T-cell (primary cell): ENCODE measurements around the gene TCFL5. TPM values are rescaled to one million over a fixed set of nuclear protein-coding genes. Genes with fewer than 3 reads are reported as not detected.
"Not testable (repeated sequence)": the region's sequence is repeated elsewhere in the genome, so short reads cannot be mapped to it uniquely, and the experiment has no call there.

Experiments used
- ATAC-seq, 4 experiments: fragments of 200-7000 bp in 3 of 4; fragments of 150-1000 bp in 1 of 4; cut with Tn5 transposase; replicated peaks in 1 of 4; 1 replicate in 3 of 4; 2 replicates in 1 of 4; pipeline ENCODE4 v1.10.0; 2021; ENCODE audit warnings: moderate library complexity in 3 of 4, mild to moderate bottlenecking in 2 of 4, moderate number of reproducible peaks in 1 of 4
- CTCF ChIA-PET, 2 donors: fragments of 300-600 bp; sonication (Branson Sonifier 250); formaldehyde crosslinking; loops; one replicate each; lab custom pipeline; 2022; ENCODE audit warnings: antibody characterized with exemption in 2 of 2; lab: Charles Lee
- POLR2A ChIA-PET, 2 donors: fragments of 300-600 bp; sonication (Branson Sonifier 250); formaldehyde crosslinking; loops; one replicate each; lab custom pipeline; 2022; ENCODE audit warnings: antibody characterized with exemption in 2 of 2; lab: Charles Lee
- DNase-seq, 35 experiments: peaks; one replicate each; pipeline versions ENCODE4 v3.0.0 to v3.0.0-alpha.2; 2013 to 2023
- H3K27ac ChIP-seq: one replicate; pipeline ENCODE4 v1.5.1; 2013; ENCODE audit warnings: low read length
- H3K27me3 ChIP-seq, 2 experiments: replicated peaks in 1 of 2; 1 replicate in 1 of 2; 2 replicates in 1 of 2; pipeline versions ENCODE4 v1.6.1 to v1.7.0; 2013; ENCODE audit warnings: low read length in 1 of 2, mixed read lengths in 1 of 2; ENCODE audit not compliant: control insufficient read depth in 2 of 2, insufficient read depth in 2 of 2; ENCODE audit errors: extremely low read depth in 1 of 2
- H3K36me3 ChIP-seq, 2 donors: 1 replicate in 1 of 2; 2 replicates in 1 of 2; pipeline versions ENCODE4 v1.6.1 to v1.7.0; 2013; ENCODE audit warnings: low read length in 1 of 2; ENCODE audit not compliant: control insufficient read depth in 2 of 2, insufficient read depth in 1 of 2; ENCODE audit errors: extremely low read depth in 1 of 2
- H3K4me1 ChIP-seq, 2 experiments: 1 replicate in 1 of 2; 2 replicates in 1 of 2; pipeline versions ENCODE4 v1.6.1 to v1.7.0; 2013; ENCODE audit warnings: low read length in 2 of 2, mixed read lengths in 1 of 2; ENCODE audit not compliant: insufficient read depth in 2 of 2, control insufficient read depth in 1 of 2; ENCODE audit errors: extremely low read depth in 1 of 2
- H3K4me3 ChIP-seq, 2 donors: 1 replicate in 1 of 2; 2 replicates in 1 of 2; pipeline versions ENCODE4 v1.5.1 to v1.7.0; 2013; ENCODE audit warnings: mild to moderate bottlenecking in 2 of 2, low read length in 1 of 2, moderate library complexity in 1 of 2; ENCODE audit not compliant: control insufficient read depth in 1 of 2; ENCODE audit errors: extremely low read depth in 1 of 2
- H3K9me3 ChIP-seq: 2 replicates; pipeline ENCODE4 v1.7.0; 2013
- H3K27ac Mint-ChIP-seq, 2 donors: one replicate each; pipeline ENCODE4 v1.8.0; 2020 to 2021; ENCODE audit warnings: mild to moderate bottlenecking in 2 of 2, mixed read lengths in 2 of 2
- H3K27me3 Mint-ChIP-seq, 2 donors: one replicate each; pipeline ENCODE4 v1.8.0; 2021 to 2022; ENCODE audit warnings: mixed read lengths in 2 of 2
- H3K36me3 Mint-ChIP-seq: one replicate; pipeline ENCODE4 v1.8.0; 2021; ENCODE audit warnings: mixed read lengths
- H3K4me1 Mint-ChIP-seq, 3 donors: one replicate each; pipeline ENCODE4 v1.8.0; 2020 to 2022; ENCODE audit warnings: mixed read lengths in 3 of 3, mild to moderate bottlenecking in 1 of 3
- H3K4me3 Mint-ChIP-seq, 3 donors: one replicate each; pipeline ENCODE4 v1.8.0; 2020 to 2022; ENCODE audit warnings: mild to moderate bottlenecking in 3 of 3, mixed read lengths in 3 of 3, moderate library complexity in 3 of 3
- H3K9me3 Mint-ChIP-seq, 3 donors: one replicate each; pipeline ENCODE4 v1.8.0; 2020 to 2022; ENCODE audit warnings: mixed read lengths in 3 of 3
- WGBS: methylation state at CpG from one replicate; pipeline ENCODE4 v1.1.5; 2013; ENCODE audit warnings: missing lambda C conversion rate; ENCODE audit not compliant: insufficient coverage; 5-methylcytosine and 5-hydroxymethylcytosine counted together
- total RNA-seq, 35 experiments: library from RNA in 6 of 35; stranded (reverse) in 6 of 35; fragments of 120-200 nt in 1 of 35; gene quantifications; one replicate each; pipeline versions ENCODE4 v1.2.1 to v1.2.4 and lab custom pipeline; 2013 to 2026

Gene TCFL5
- total RNA-seq, 5 donors from 2014 or later (not counting 1 experiment from before 2014, with no cell fraction given), result 5.0 to 12.7 (median 8.5) TPM

GRCh38 chr20:62855120-62855519, 6.5 kb downstream of the TCFL5 start:
- H3K4me3 Mint-ChIP-seq, result no peak overlapping the region
- H3K4me1 Mint-ChIP-seq, result peaks cover 14 to 18% (median 16%) of the 10 kb centered on the region in 3 donors
- H3K27me3 Mint-ChIP-seq, result no peaks in the 10 kb centered on the region
- H3K27ac Mint-ChIP-seq, result no peak overlapping the region
- no peak overlapping the region for H3K27ac ChIP-seq
- peaks cover 3 to 6% of the 10 kb centered on the region in 2 experiments for H3K4me1 ChIP-seq
- no peak for ATAC-seq
- H3K9me3 ChIP-seq, result no peaks in the 10 kb centered on the region
- WGBS, result 96% methylated on average over 4 of the region's 5 CpGs
- no peaks in the 10 kb centered on the region for H3K9me3 Mint-ChIP-seq
- POLR2A ChIA-PET, result no interaction called here
- DNase-seq, result no peak
- CTCF ChIA-PET, result interaction anchor here in 1 of 2 donors (0.6 kb wide), 1 partner anchor 46 kb away, joined by 4 read pairs; no protein-coding TSS in a partner anchor
- H3K36me3 ChIP-seq, result peaks cover 10 to 11% of the 10 kb centered on the region in 2 donors
- peaks cover 39% of the 10 kb centered on the region for H3K36me3 Mint-ChIP-seq
- peaks cover 0 to 4% of the 10 kb centered on the region in 2 experiments for H3K27me3 ChIP-seq
- no peak overlapping the region for H3K4me3 ChIP-seq

- H3K36me3 ChIP-seq, result peaks cover 11 to 13% of the 10 kb centered on the region in 2 donors
- H3K4me3 ChIP-seq, result no peak overlapping the region
- H3K4me3 Mint-ChIP-seq, result no peak overlapping the region
- WGBS, result 98% methylated on average over 13 of the region's 13 CpGs
- no peaks in the 10 kb centered on the region for H3K9me3 Mint-ChIP-seq
- no peaks in the 10 kb centered on the region for H3K9me3 ChIP-seq
- CTCF ChIA-PET, result no interaction called here
- ATAC-seq (no peak), DNase-seq (no peak)
- peaks cover 0 to 4% of the 10 kb centered on the region in 2 experiments for H3K27me3 ChIP-seq
- H3K36me3 Mint-ChIP-seq, result peaks cover 42% of the 10 kb centered on the region
- no peak overlapping the region for H3K27ac Mint-ChIP-seq
- peaks cover 6 to 8% (median 7%) of the 10 kb centered on the region in 3 donors for H3K4me1 Mint-ChIP-seq
- H3K27ac ChIP-seq, result no peak overlapping the region
- no peaks in the 10 kb centered on the region for H3K27me3 Mint-ChIP-seq
- POLR2A ChIA-PET, result no interaction called here
- no peaks in the 10 kb centered on the region for H3K4me1 ChIP-seq
Observed at GRCh38 chr20:62854121-62854520, 7.5 kb downstream of the TCFL5 start.

- H3K27ac Mint-ChIP-seq, H3K27me3 ChIP-seq, H3K27me3 Mint-ChIP-seq, DNase-seq, H3K27ac ChIP-seq, CTCF ChIA-PET, ATAC-seq, H3K9me3 Mint-ChIP-seq, H3K4me3 Mint-ChIP-seq, H3K9me3 ChIP-seq, POLR2A ChIA-PET, H3K4me1 ChIP-seq, H3K4me3 ChIP-seq, H3K4me1 Mint-ChIP-seq: not testable (repeated sequence)
- WGBS, result 93% methylated on average over 2 of the region's 6 CpGs
- peaks cover 42% of the 10 kb centered on the region for H3K36me3 Mint-ChIP-seq
- peaks cover 11 to 13% of the 10 kb centered on the region in 2 donors for H3K36me3 ChIP-seq
Observed at GRCh38 chr20:62853304-62853703, 8.3 kb downstream of the TCFL5 start.

- 94% methylated on average over 12 of the region's 12 CpGs for WGBS
- ATAC-seq (no peak), DNase-seq (no peak)
- H3K4me1 ChIP-seq, result no peaks in the 10 kb centered on the region
- Mint-ChIP-seq H3K36me3 (peaks cover 39% of the 10 kb centered on the region), H3K27me3 (no peaks in the 10 kb centered on the region), H3K9me3 (no peaks in the 10 kb centered on the region), H3K4me3 (no peak overlapping the region), H3K4me1 (peaks cover 0 to under 1% (median 0%) of the 10 kb centered on the region in 3 donors), H3K27ac (no peak overlapping the region)
- peaks cover 0 to 4% of the 10 kb centered on the region in 2 experiments for H3K27me3 ChIP-seq
- no peak overlapping the region for H3K27ac ChIP-seq
- no peak overlapping the region for H3K4me3 ChIP-seq
- CTCF ChIA-PET, result no interaction called here
- POLR2A ChIA-PET, result no interaction called here
- H3K9me3 ChIP-seq, result no peaks in the 10 kb centered on the region
- peaks cover 11 to 13% of the 10 kb centered on the region in 2 donors for H3K36me3 ChIP-seq
Observed at GRCh38 chr20:62852841-62853240, 8.8 kb downstream of the TCFL5 start.

GRCh38 chr20:62852196-62852595, 9.4 kb downstream of the TCFL5 start:
- H3K4me1 Mint-ChIP-seq, result no peaks in the 10 kb centered on the region

GRCh38 chr20:62850333-62850974, 11.2 kb downstream of the TCFL5 start:
- H3K27me3 ChIP-seq, result no peaks in the 10 kb centered on the region
- no peak overlapping the region for H3K4me3 ChIP-seq
- ChIA-PET POLR2A (no interaction called here), CTCF (no interaction called here)
- no peaks in the 10 kb centered on the region for H3K27me3 Mint-ChIP-seq
- no peak for DNase-seq
- no peaks in the 10 kb centered on the region for H3K9me3 Mint-ChIP-seq
- no peaks in the 10 kb centered on the region for H3K9me3 ChIP-seq
- no peak overlapping the region for H3K27ac Mint-ChIP-seq
- no peak for ATAC-seq
- H3K36me3 Mint-ChIP-seq, result peaks cover 41% of the 10 kb centered on the region
- WGBS, result 93% methylated on average over 17 of the region's 22 CpGs
- H3K27ac ChIP-seq, result no peak overlapping the region
- no peaks in the 10 kb centered on the region for H3K4me1 ChIP-seq
- H3K4me1 Mint-ChIP-seq, result no peaks in the 10 kb centered on the region
- H3K4me3 Mint-ChIP-seq, result no peak overlapping the region
- peaks cover 7 to 9% of the 10 kb centered on the region in 2 donors for H3K36me3 ChIP-seq

More at GRCh38 chr20:62852196-62852595, 9.4 kb downstream of the TCFL5 start:
- H3K27me3 ChIP-seq, result peaks cover 0 to 4% of the 10 kb centered on the region in 2 experiments
- H3K36me3 Mint-ChIP-seq, result peaks cover 37% of the 10 kb centered on the region
- H3K4me3 Mint-ChIP-seq, result no peak overlapping the region
- no peaks in the 10 kb centered on the region for H3K9me3 Mint-ChIP-seq
- H3K4me3 ChIP-seq, result no peak overlapping the region
- no peaks in the 10 kb centered on the region for H3K4me1 ChIP-seq
- ChIA-PET CTCF (no interaction called here), POLR2A (no interaction called here)
- no peak overlapping the region for H3K27ac ChIP-seq
- H3K27me3 Mint-ChIP-seq, result no peaks in the 10 kb centered on the region
- WGBS, result 88% methylated on average over 8 of the region's 8 CpGs
- no peak overlapping the region for H3K27ac Mint-ChIP-seq
- H3K36me3 ChIP-seq, result peaks cover 9 to 13% of the 10 kb centered on the region in 2 donors
- H3K9me3 ChIP-seq, result no peaks in the 10 kb centered on the region
- no peak for ATAC-seq
- DNase-seq, result no peak
